ENCODE data around the gene SPEM3. TPM values are rescaled to one million over a fixed set of nuclear protein-coding genes. Genes with fewer than 3 reads are reported as not detected.
"Not testable (repeated sequence)": the region's sequence is repeated elsewhere in the genome, so short reads cannot be mapped to it uniquely, and the experiment has no call there.

SPEM3 gene
- total RNA-seq, 2 donors from 2014 or later: not detected

DNA sequence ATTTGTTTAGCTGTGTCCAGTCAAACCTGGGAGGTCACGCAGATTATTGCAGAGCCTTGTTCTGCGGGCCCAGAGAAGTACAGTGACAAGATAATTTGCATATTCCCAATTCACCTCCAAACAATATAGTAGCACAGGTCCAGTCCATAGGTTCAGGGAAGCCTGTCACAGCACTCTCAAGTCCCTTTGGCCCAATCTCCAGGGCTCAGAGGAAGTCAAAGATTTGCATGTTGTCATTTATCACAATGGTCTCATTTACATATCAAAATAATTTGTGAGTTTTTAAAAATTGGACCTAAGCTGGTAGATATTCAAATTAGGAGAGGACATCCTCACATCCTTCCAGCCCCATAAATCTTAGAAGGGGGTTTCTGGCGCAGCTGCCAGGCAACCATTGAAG lies 38.8 kb downstream of the SPEM3 start:
- Histone ChIP-seq H3K36me3 (ENCODE audit: control insufficient read depth, insufficient read depth, low read length) (peaks cover 11% of the 10 kb centered on the region), H3K4me3 (ENCODE audit: low read length) (no peak overlapping the region), H3K27ac (ENCODE audit: low read depth, low read length) (no peak overlapping the region), H3K9ac (ENCODE audit: extremely low read depth, low read length, poor library complexity, severe bottlenecking) (no peak overlapping the region), H3K27me3 (ENCODE audit: control insufficient read depth, insufficient read depth, low read length, poor library complexity, severe bottlenecking) (no peaks in the 10 kb centered on the region), H3K4me1 (ENCODE audit: control insufficient read depth, insufficient read depth, low read length) (no peaks in the 10 kb centered on the region), H3K9me3 (ENCODE audit: control insufficient read depth, low read length) (no peaks in the 10 kb centered on the region)
- no peak for DNase-seq
- TF ChIP-seq, protein P1, sequence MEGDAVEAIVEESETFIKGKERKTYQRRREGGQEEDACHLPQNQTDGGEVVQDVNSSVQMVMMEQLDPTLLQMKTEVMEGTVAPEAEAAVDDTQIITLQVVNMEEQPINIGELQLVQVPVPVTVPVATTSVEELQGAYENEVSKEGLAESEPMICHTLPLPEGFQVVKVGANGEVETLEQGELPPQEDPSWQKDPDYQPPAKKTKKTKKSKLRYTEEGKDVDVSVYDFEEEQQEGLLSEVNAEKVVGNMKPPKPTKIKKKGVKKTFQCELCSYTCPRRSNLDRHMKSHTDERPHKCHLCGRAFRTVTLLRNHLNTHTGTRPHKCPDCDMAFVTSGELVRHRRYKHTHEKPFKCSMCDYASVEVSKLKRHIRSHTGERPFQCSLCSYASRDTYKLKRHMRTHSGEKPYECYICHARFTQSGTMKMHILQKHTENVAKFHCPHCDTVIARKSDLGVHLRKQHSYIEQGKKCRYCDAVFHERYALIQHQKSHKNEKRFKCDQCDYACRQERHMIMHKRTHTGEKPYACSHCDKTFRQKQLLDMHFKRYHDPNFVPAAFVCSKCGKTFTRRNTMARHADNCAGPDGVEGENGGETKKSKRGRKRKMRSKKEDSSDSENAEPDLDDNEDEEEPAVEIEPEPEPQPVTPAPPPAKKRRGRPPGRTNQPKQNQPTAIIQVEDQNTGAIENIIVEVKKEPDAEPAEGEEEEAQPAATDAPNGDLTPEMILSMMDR (conservative IDR thresholded peaks at IDR 0.05): no peak
- Mint-ChIP-seq H3K4me1 (no peaks in the 10 kb centered on the region), H3K9me3 (no peaks in the 10 kb centered on the region), H3K27ac (no peak overlapping the region), H3K27me3 (ENCODE audit: insufficient read depth) (no peaks in the 10 kb centered on the region), H3K4me3 (no peak overlapping the region), H3K36me3 (ENCODE audit: low read depth) (peaks cover 19% of the 10 kb centered on the region)
- WGBS, 2 experiments (ENCODE audit: insufficient coverage in 1 of 2, insufficient read length in 1 of 2): 95 to 100% methylated on average over 1 to 3 of the region's 3 CpGs

GRCh38 chr17:7468290-7468689 lies 39.6 kb downstream of the SPEM3 start:
- no peaks in the 10 kb centered on the region for H3K27me3 ChIP-seq (ENCODE audit: control insufficient read depth, insufficient read depth, low read length, poor library complexity, severe bottlenecking)
- H3K27ac ChIP-seq (ENCODE audit: low read depth, low read length): no peak overlapping the region
- no peaks in the 10 kb centered on the region for H3K27me3 Mint-ChIP-seq (ENCODE audit: insufficient read depth)
- WGBS, 2 experiments (ENCODE audit: insufficient coverage in 1 of 2, insufficient read length in 1 of 2): 94 to 97% methylated on average over 11 of the region's 11 CpGs
- H3K27ac Mint-ChIP-seq: peak overlapping the region; percentile 30
- H3K4me1 ChIP-seq (ENCODE audit: control insufficient read depth, insufficient read depth, low read length): no peaks in the 10 kb centered on the region
- no peaks in the 10 kb centered on the region for H3K9me3 ChIP-seq (ENCODE audit: control insufficient read depth, low read length)
- H3K36me3 ChIP-seq (ENCODE audit: control insufficient read depth, insufficient read depth, low read length): peaks cover 11% of the 10 kb centered on the region
- no peaks in the 10 kb centered on the region for H3K4me1 Mint-ChIP-seq
- no peak overlapping the region for H3K9ac ChIP-seq (ENCODE audit: extremely low read depth, low read length, poor library complexity, severe bottlenecking)
- H3K9me3 Mint-ChIP-seq: no peaks in the 10 kb centered on the region
- no peak overlapping the region for H3K4me3 ChIP-seq (ENCODE audit: low read length)
- H3K36me3 Mint-ChIP-seq (ENCODE audit: low read depth): peaks cover 18% of the 10 kb centered on the region
- TF ChIP-seq, protein P1 (conservative IDR thresholded peaks at IDR 0.05): no peak
- no peak for DNase-seq
- no peak overlapping the region for H3K4me3 Mint-ChIP-seq

GRCh38 chr17:7468804-7469389 lies 40.2 kb downstream of the SPEM3 start:
- H3K27me3 ChIP-seq (ENCODE audit: control insufficient read depth, insufficient read depth, low read length, poor library complexity, severe bottlenecking): no peaks in the 10 kb centered on the region
- peaks cover 17% of the 10 kb centered on the region for H3K36me3 Mint-ChIP-seq (ENCODE audit: low read depth)
- no peaks in the 10 kb centered on the region for H3K4me1 ChIP-seq (ENCODE audit: control insufficient read depth, insufficient read depth, low read length)
- no peak for DNase-seq
- no peak overlapping the region for H3K4me3 Mint-ChIP-seq
- no peaks in the 10 kb centered on the region for H3K9me3 ChIP-seq (ENCODE audit: control insufficient read depth, low read length)
- no peak overlapping the region for H3K9ac ChIP-seq (ENCODE audit: extremely low read depth, low read length, poor library complexity, severe bottlenecking)
- no peaks in the 10 kb centered on the region for H3K4me1 Mint-ChIP-seq
- H3K27ac ChIP-seq (ENCODE audit: low read depth, low read length): no peak overlapping the region
- H3K27ac Mint-ChIP-seq: peak overlapping the region; percentile 30
- H3K27me3 Mint-ChIP-seq (ENCODE audit: insufficient read depth): no peaks in the 10 kb centered on the region
- no peaks in the 10 kb centered on the region for H3K9me3 Mint-ChIP-seq
- TF ChIP-seq, protein P1 (conservative IDR thresholded peaks at IDR 0.05): no peak
- H3K4me3 ChIP-seq (ENCODE audit: low read length): no peak overlapping the region
- peaks cover 11% of the 10 kb centered on the region for H3K36me3 ChIP-seq (ENCODE audit: control insufficient read depth, insufficient read depth, low read length)
- 87 to 91% methylated on average over 11 to 12 of the region's 12 CpGs for WGBS, 2 experiments (ENCODE audit: insufficient coverage in 1 of 2, insufficient read length in 1 of 2)

GRCh38 chr17:7469843-7470242 lies 41.2 kb downstream of the SPEM3 start:
- H3K27ac Mint-ChIP-seq; H3K4me3 ChIP-seq (ENCODE audit: low read length); H3K4me1 Mint-ChIP-seq; H3K9ac ChIP-seq (ENCODE audit: extremely low read depth, low read length, poor library complexity, severe bottlenecking); H3K27me3 ChIP-seq (ENCODE audit: control insufficient read depth, insufficient read depth, low read length, poor library complexity, severe bottlenecking); H3K4me1 ChIP-seq (ENCODE audit: control insufficient read depth, insufficient read depth, low read length); DNase-seq; H3K4me3 Mint-ChIP-seq; H3K27me3 Mint-ChIP-seq (ENCODE audit: insufficient read depth); H3K9me3 Mint-ChIP-seq; H3K9me3 ChIP-seq (ENCODE audit: control insufficient read depth, low read length); H3K27ac ChIP-seq (ENCODE audit: low read depth, low read length): not testable (repeated sequence)
- WGBS, 2 experiments (ENCODE audit: insufficient coverage in 1 of 2, insufficient read length in 1 of 2): 88 to 95% methylated on average over 11 to 12 of the region's 12 CpGs
- H3K36me3 Mint-ChIP-seq (ENCODE audit: low read depth): peaks cover 13% of the 10 kb centered on the region
- H3K36me3 ChIP-seq (ENCODE audit: control insufficient read depth, insufficient read depth, low read length): peaks cover 11% of the 10 kb centered on the region

DNA sequence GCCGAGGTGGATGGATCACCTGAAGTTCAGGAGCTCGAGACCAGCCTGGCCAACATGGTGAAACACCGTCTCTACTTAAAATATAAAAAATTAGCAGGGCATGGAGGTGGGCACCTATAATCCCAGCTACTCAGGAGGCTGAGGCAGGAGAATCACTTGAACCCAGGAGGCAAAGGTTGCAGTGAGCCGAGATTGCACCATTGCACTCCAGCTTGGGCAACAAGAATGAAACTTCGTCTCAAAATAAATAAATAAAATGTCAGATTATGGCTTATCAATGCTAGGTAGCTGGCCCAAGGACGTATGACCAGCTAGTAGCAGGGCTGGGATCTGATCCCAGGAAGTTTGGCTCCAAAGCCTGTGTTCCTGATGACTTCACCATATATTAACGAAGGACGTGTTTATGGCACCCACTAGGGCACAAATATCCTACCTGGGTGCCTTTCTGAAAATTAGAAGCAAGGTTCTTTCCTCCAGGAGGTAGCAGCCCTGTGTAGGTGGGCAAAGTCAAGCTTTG lies 41.9 kb downstream of the SPEM3 start:
- not testable (repeated sequence) for H3K27ac Mint-ChIP-seq; H3K9me3 ChIP-seq (ENCODE audit: control insufficient read depth, low read length); H3K4me3 ChIP-seq (ENCODE audit: low read length); H3K9me3 Mint-ChIP-seq; H3K4me1 ChIP-seq (ENCODE audit: control insufficient read depth, insufficient read depth, low read length); H3K27ac ChIP-seq (ENCODE audit: low read depth, low read length); H3K4me3 Mint-ChIP-seq; H3K27me3 ChIP-seq (ENCODE audit: control insufficient read depth, insufficient read depth, low read length, poor library complexity, severe bottlenecking); H3K27me3 Mint-ChIP-seq (ENCODE audit: insufficient read depth); H3K9ac ChIP-seq (ENCODE audit: extremely low read depth, low read length, poor library complexity, severe bottlenecking); H3K4me1 Mint-ChIP-seq; DNase-seq
- H3K36me3 Mint-ChIP-seq (ENCODE audit: low read depth): peaks cover 11% of the 10 kb centered on the region
- 89 to 98% methylated on average over 7 to 8 of the region's 8 CpGs for WGBS, 2 experiments (ENCODE audit: insufficient coverage in 1 of 2, insufficient read length in 1 of 2)
- H3K36me3 ChIP-seq (ENCODE audit: control insufficient read depth, insufficient read depth, low read length): peaks cover 11% of the 10 kb centered on the region

Measured in endodermal cell (in vitro differentiated cells).